Measurements from ENCODE around the gene NBPF3. TPM values are rescaled to one million over a fixed set of nuclear protein-coding genes. Genes with fewer than 3 reads are reported as not detected.
"Not testable (repeated sequence)": the region's sequence is repeated elsewhere in the genome, so short reads cannot be mapped to it uniquely, and the experiment has no call there.

NBPF3 gene
- total RNA-seq, 4 donors from 2014 or later = 3.8 to 10.7 (median 6.6) TPM

GRCh38 chr1:21397813-21398188 lies 42.1 kb upstream of the NBPF3 start:
- 58 to 70% methylated on average over 15 of the region's 15 CpGs for WGBS, 2 donors
- DNase-seq = no peak
- intact Hi-C loops (cut with DNase I) = no loop called here
- Histone ChIP-seq H3K4me1 (no peaks in the 10 kb centered on the region), H3K4me3 (peak overlapping the region in 1 of 4 donors; percentile 22), H3K27me3 (peaks cover 0 to 41% (median 0%) of the 10 kb centered on the region in 4 donors), H3K36me3 (no peaks in the 10 kb centered on the region), H3K27ac (no peak overlapping the region), H3K9me3 (no peaks in the 10 kb centered on the region)
- TF ChIP-seq, protein P1, sequence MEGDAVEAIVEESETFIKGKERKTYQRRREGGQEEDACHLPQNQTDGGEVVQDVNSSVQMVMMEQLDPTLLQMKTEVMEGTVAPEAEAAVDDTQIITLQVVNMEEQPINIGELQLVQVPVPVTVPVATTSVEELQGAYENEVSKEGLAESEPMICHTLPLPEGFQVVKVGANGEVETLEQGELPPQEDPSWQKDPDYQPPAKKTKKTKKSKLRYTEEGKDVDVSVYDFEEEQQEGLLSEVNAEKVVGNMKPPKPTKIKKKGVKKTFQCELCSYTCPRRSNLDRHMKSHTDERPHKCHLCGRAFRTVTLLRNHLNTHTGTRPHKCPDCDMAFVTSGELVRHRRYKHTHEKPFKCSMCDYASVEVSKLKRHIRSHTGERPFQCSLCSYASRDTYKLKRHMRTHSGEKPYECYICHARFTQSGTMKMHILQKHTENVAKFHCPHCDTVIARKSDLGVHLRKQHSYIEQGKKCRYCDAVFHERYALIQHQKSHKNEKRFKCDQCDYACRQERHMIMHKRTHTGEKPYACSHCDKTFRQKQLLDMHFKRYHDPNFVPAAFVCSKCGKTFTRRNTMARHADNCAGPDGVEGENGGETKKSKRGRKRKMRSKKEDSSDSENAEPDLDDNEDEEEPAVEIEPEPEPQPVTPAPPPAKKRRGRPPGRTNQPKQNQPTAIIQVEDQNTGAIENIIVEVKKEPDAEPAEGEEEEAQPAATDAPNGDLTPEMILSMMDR (IDR thresholded peaks at IDR 0.05) = no peak
- TF ChIP-seq POLR2A (IDR thresholded peaks at IDR 0.05) = no peak

DNA sequence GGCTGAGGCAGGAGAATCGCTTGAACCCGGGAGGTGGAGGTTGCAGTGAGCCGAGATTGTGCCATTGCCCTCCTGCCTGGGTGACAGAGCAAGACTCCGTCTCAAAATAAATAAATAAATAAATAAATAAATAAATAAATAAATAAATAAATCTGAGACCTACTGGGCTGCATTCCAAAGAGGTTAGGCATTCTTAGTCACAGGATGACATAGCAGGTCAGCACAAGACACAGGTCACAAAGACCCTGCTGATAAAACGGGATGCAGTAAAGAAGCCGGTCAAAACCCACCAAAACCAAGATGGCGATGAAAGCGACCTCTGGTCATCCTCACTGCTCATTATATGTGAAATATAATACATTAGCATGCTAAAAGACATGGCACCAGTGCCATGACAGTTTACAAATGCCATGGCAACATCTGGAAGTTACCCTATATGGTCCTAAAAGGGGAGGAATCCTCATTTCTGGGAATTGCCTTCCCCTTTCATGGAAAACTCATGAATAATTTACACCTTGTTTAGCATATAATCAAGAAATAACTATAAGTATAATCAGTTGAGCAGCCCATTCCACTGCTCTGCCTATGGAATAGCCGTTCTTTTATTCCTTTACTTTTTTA lies 38.1 kb upstream of the NBPF3 start:
- WGBS, 2 donors = 83 to 86% methylated on average over 9 of the region's 9 CpGs
- H3K27me3 ChIP-seq = peaks cover 0 to 37% (median 0%) of the 10 kb centered on the region in 4 donors
- H3K27ac ChIP-seq; H3K36me3 ChIP-seq; DNase-seq; H3K9me3 ChIP-seq; intact Hi-C loops (cut with DNase I); H3K4me1 ChIP-seq; H3K4me3 ChIP-seq: not testable (repeated sequence)

GRCh38 chr1:21406659-21407058 lies 33.3 kb upstream of the NBPF3 start:
- intact Hi-C loops (cut with DNase I) = no loop called here
- DNase-seq = no peak

GRCh38 chr1:21409897-21410296 lies 30.0 kb upstream of the NBPF3 start:
- H3K9me3 ChIP-seq; H3K27ac ChIP-seq; DNase-seq; H3K4me1 ChIP-seq; H3K4me3 ChIP-seq; H3K36me3 ChIP-seq; intact Hi-C loops (cut with DNase I): not testable (repeated sequence)
- H3K27me3 ChIP-seq = peaks cover 0 to 11% (median 0%) of the 10 kb centered on the region in 4 donors
- WGBS, 2 donors = 68 to 69% methylated on average over 3 of the region's 3 CpGs

More at GRCh38 chr1:21406659-21407058, 33.3 kb upstream of the NBPF3 start:
- WGBS, 2 donors = 48 to 49% methylated on average over 2 of the region's 2 CpGs
- TF ChIP-seq POLR2A (IDR thresholded peaks at IDR 0.05) = no peak
- TF ChIP-seq, protein P1 (IDR thresholded peaks at IDR 0.05) = no peak
- Histone ChIP-seq H3K4me1 (no peaks in the 10 kb centered on the region), H3K27me3 (peaks cover 0 to 19% (median 0%) of the 10 kb centered on the region in 4 donors), H3K9me3 (no peaks in the 10 kb centered on the region), H3K27ac (no peak overlapping the region), H3K4me3 (no peak overlapping the region), H3K36me3 (no peaks in the 10 kb centered on the region)

- Histone ChIP-seq H3K27me3 (peaks cover 0 to 5% (median 0%) of the 10 kb centered on the region in 4 donors), H3K9me3 (no peaks in the 10 kb centered on the region), H3K4me1 (no peaks in the 10 kb centered on the region), H3K27ac (no peak overlapping the region), H3K4me3 (no peak overlapping the region), H3K36me3 (no peaks in the 10 kb centered on the region)
- DNase-seq = no peak
- TF ChIP-seq, protein P1 (IDR thresholded peaks at IDR 0.05) = no peak
- no peak for TF ChIP-seq POLR2A (IDR thresholded peaks at IDR 0.05)
- WGBS, 2 donors = 67 to 89% methylated on average over 3 to 4 of the region's 5 CpGs
- intact Hi-C loops (cut with DNase I) = no loop called here
Observed at GRCh38 chr1:21414015-21414414, 25.9 kb upstream of the NBPF3 start.

- DNase-seq; H3K4me3 ChIP-seq; H3K4me1 ChIP-seq; intact Hi-C loops (cut with DNase I); H3K9me3 ChIP-seq; H3K27ac ChIP-seq; H3K36me3 ChIP-seq: not testable (repeated sequence)
- H3K27me3 ChIP-seq = peaks cover 0 to 11% (median 0%) of the 10 kb centered on the region in 4 donors
- WGBS, 2 donors = 73 to 91% methylated on average over 3 of the region's 6 CpGs
Observed at GRCh38 chr1:21420378-21420777, 19.6 kb upstream of the NBPF3 start.

DNA sequence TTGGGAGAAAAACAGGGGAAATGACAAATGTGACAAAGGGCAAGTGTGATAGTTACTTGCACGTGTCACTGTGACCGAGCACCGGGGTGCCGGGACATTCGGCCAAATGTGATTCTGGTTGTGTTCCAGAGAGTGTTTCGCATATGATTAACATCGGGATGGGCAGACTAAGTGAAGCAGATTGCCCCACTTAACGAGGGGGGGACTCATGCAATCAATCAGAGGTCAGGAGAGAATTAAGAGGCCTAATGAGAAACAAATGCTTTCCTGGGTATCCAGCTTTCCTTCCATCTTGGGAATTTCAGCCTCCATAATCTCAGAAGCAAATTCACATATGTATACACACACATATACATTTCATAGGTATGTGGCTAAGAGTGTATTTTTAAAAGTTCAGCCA lies 18.6 kb upstream of the NBPF3 start:
- peaks cover 0 to 10% (median 0%) of the 10 kb centered on the region in 4 donors for H3K27me3 ChIP-seq
- H3K27ac ChIP-seq; H3K36me3 ChIP-seq; H3K9me3 ChIP-seq; H3K4me1 ChIP-seq; DNase-seq; intact Hi-C loops (cut with DNase I); H3K4me3 ChIP-seq: not testable (repeated sequence)
- 59 to 60% methylated on average over 8 of the region's 8 CpGs for WGBS, 2 donors

- H3K36me3 ChIP-seq; DNase-seq; intact Hi-C loops (cut with DNase I); H3K9me3 ChIP-seq; H3K27ac ChIP-seq; H3K4me1 ChIP-seq: not testable (repeated sequence)
- 10% methylated on average over 9 of the region's 74 CpGs; no CpG with 5 or more reads in 1 of the 2 donors for WGBS, 2 donors
- Histone ChIP-seq H3K27me3 (peaks cover 0 to 11% (median 0%) of the 10 kb centered on the region in 4 donors), H3K4me3 (peak overlapping the region in 1 of 4 donors; percentile 35)
Observed at GRCh38 chr1:21427798-21428480, 12.0 kb upstream of the NBPF3 start.

DNA sequence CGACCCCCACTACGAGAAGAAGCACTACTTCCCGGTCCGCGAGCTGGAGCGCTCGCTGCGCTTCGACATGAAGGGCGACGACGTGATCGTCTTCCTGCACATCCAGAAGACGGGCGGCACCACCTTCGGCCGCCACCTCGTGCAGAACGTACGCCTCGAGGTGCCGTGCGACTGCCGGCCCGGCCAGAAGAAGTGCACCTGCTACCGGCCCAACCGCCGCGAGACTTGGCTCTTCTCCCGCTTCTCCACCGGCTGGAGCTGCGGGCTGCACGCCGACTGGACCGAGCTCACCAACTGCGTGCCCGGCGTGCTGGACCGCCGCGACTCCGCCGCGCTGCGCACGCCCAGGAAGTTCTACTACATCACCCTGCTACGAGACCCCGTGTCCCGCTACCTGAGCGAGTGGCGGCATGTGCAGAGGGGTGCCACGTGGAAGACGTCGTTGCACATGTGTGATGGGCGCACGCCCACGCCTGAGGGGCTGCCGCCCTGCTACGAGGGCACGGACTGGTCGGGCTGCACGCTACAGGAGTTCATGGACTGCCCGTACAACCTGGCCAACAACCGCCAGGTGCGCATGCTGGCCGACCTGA lies 11.4 kb upstream of the NBPF3 start:
- H3K4me1 ChIP-seq; H3K36me3 ChIP-seq; H3K9me3 ChIP-seq; DNase-seq; H3K27ac ChIP-seq; intact Hi-C loops (cut with DNase I): not testable (repeated sequence)
- H3K4me3 ChIP-seq = peak overlapping the region in 1 of 4 donors; percentile 35
- no CpG with 5 or more reads among the region's 66 CpGs for WGBS, 2 donors
- peaks cover 0 to 11% (median 0%) of the 10 kb centered on the region in 4 donors for H3K27me3 ChIP-seq

GRCh38 chr1:21429210-21429609 lies 10.7 kb upstream of the NBPF3 start:
- not testable (repeated sequence) for H3K9me3 ChIP-seq
- no CpG with 5 or more reads among the region's 34 CpGs for WGBS, 2 donors

More at GRCh38 chr1:21429210-21429609, 10.7 kb upstream of the NBPF3 start:
- DNase-seq; H3K4me3 ChIP-seq; H3K4me1 ChIP-seq; intact Hi-C loops (cut with DNase I); H3K27ac ChIP-seq; H3K36me3 ChIP-seq: not testable (repeated sequence)
- H3K27me3 ChIP-seq = peaks cover 0 to 11% (median 0%) of the 10 kb centered on the region in 4 donors

All from esophagus squamous epithelium (tissue), 5 donors.